Hematopoietic multipotent progenitor cell treated with erythropoietin and hydrocortisone succinate and interleukin-3 and kit ligand, for 15 days (in vitro differentiated cells): ENCODE measurements around the gene WDR45B.
"Not testable (repeated sequence)": the region's sequence is repeated elsewhere in the genome, so short reads cannot be mapped to it uniquely, and the experiment has no call there.

Experiments used
- DNase-seq: peaks from one replicate; pipeline ENCODE4 v3.0.0-alpha.2; 2015; ENCODE audit warnings: low spot score

WDR45B gene

GRCh38 chr17:82582709-82583108 lies 65.5 kb downstream of the WDR45B start:
- no peak for DNase-seq

DNA sequence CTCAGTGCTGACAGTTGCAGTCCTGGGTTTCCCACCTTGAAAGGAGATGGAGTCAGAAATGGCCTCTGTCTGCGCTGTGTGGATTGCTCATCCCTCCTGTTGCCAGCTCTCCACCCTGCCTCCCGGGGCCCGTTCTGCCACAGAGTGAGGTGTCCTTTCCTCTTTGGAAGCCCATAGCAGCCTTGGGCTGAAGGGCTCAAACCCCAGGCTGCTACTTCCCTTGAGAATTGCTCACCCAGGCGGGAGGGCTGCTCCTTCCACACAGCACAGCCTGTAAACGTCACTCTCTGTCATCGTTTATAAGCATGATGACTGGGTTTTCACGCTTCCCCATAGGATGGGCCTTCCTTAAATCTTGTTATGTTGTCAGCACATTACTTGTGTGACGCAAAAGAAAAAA lies 66.0 kb downstream of the WDR45B start:
- no peak for DNase-seq

DNA sequence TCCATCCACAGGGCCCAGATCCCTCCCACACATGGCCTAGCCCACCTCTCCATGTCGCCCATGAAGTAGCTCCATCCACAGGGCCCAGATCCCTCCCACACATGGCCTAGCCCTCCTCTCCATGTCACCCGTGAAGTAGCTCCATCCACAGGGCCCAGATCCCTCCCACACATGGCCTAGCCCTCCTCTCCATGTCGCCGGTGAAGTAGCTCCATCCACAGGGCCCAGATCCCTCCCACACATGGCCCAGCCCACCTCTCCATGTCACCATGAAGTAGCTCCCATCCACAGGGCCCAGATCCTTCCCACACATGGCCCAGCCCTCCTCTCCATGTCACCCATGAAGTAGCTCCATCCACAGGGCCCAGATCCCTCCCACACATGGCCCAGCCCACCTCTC lies 68.3 kb downstream of the WDR45B start:
- not testable (repeated sequence) for DNase-seq

- DNase-seq = no peak
Measured at GRCh38 chr17:82577300-82577699, 70.9 kb downstream of the WDR45B start.

DNA sequence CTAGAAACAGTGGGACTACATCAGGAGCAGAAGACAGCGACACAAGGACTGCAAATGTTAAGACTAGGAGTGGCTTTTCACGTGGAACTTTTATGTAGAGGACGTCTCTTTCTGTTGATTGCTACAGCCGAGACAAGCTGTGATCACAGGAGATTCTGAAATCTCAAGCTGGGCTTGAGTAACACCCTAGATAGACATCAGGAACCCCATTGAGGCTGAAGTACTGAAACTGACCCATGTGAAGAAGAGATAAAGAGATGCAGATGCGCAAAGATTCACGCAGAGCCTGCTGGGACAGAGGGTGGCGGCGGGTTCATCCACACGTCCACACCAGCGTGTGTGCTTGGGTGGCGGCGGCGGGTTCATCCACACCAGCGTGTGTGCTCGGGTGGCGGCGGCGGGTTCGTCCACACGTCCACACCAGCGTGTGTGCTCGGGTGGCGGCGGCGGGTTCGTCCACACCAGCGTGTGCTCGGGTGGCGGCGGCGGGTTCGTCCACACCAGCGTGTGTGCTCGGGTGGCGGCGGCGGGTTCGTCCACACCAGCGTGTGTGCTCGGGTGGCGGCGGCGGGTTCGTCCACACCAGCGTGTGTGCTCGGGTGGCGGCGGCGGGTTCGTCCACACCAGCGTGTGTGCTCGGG lies 72.5 kb downstream of the WDR45B start:
- DNase-seq = not testable (repeated sequence)

- DNase-seq = no peak
Measured at GRCh38 chr17:82574041-82574440, 74.2 kb downstream of the WDR45B start.

DNA sequence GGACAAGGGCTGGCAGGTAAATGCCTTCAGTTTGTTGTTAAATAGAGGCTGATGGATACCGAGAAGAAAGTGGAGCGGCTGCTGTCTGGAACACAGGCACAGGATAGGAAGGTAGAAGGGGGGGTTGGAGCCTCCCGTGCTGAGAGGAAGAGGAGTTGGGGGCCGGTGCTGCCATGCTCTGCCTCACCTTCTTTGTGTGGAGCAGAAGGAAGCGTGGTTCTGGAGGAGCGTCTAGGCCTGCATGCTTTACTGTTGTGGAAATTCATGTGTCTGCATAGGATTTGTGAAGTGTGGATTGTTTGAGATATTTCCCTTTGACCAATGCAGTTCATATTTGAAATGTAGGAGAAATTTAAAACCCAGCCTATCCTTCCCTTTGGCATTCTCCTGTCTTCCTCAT lies 76.4 kb downstream of the WDR45B start:
- no peak for DNase-seq

DNA sequence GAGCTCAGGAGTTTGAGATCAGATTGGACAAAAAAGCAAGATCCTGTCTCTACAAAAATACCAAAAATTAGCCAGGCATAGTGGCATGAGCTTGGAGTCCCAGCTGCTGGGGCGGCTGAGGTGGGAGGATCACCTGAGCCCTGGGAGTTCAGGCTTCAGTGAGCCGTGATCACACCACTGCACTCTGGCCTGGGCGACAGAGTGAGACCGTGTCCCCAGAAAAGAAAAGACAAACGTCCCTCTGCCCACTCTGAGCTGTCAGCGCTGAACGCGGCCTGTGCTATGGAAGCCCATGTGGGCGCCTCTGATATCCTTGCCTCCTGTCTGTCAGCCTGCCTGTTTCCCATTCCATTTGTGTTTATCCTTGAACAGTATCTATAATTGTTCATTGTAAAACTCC lies 78.0 kb downstream of the WDR45B start:
- no peak for DNase-seq

- no peak for DNase-seq
Measured at GRCh38 chr17:82569621-82570020, 78.6 kb downstream of the WDR45B start.

DNA sequence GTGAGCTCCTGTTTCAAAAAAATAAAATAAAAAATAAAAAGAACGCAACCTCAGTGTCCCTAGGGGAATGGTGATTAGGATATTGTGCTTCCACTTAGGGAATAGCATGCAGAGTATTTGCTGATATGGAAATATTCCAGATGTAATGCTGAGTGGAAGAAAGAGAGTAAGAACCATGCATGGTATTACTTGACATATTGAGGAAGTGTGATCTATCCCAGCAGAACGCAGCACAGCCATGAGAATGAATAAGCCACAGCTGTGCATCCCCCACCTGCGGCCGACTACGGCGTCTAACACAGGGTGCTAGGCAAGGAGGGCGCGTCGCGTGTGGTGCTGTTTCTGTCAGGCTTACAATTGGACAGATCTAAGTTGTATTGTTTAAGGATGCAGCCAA lies 79.2 kb downstream of the WDR45B start:
- no peak for DNase-seq

- no peak for DNase-seq
Measured at GRCh38 chr17:82567286-82567685, 81.0 kb downstream of the WDR45B start.

- no peak for DNase-seq
Measured at GRCh38 chr17:82566129-82566960, 81.9 kb downstream of the WDR45B start.

DNA sequence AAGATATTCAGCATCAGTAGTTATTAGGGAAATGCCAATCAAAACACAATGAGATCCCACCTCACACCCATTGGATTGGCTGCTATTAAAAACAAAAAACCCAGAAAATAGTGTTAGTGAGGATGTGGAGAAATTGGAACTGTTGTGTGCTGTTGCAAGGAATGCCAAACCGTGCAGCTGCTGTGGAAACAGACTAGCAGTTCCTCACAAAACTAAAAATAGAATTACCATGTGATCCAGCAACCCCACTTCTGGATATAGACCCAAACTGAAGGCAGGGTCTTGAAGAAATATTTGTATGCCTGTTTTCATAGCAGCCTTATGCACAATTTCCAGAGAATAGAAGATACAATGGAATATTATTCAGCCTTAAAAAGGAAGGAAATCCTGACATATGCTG lies 82.7 kb downstream of the WDR45B start:
- no peak for DNase-seq
